Measurements from ENCODE around the gene C1QB. TPM values are rescaled to one million over a fixed set of nuclear protein-coding genes. Genes with fewer than 3 reads are reported as not detected.
A peak's percentile ranks its signal among the peaks of the same experiment; 100 is the strongest.

The C1QB gene
- total and polyA plus RNA-seq, 2 of the 4 experiments (the other 2 are of a cell fraction) = not detected

- WGBS, 2 experiments (ENCODE audit: extremely low coverage in 2 of 2, insufficient read length in 1 of 2) = no CpG with 5 or more reads among the region's 3 CpGs
- Histone ChIP-seq H2BK20ac (ENCODE audit: low read depth, low read length) (no peak overlapping the region), H3K14ac (replicated peaks; ENCODE audit: low read depth, low read length) (no peak overlapping the region), H3K4me2 (ENCODE audit: low read depth, low read length) (no peak overlapping the region), H4K91ac (ENCODE audit: insufficient read depth, low read depth, low read length) (no peak overlapping the region), H3K4ac (ENCODE audit: low read depth, low read length) (no peak overlapping the region), H3K79me1 (ENCODE audit: low read depth in 1 of 2, low read length in 2 of 2) (peaks cover 16 to 26% of the 10 kb centered on the region in 2 experiments; a peak in 3 of 4 replicates), H3K9me1 (ENCODE audit: insufficient read depth, low read length) (peaks cover 10% of the 10 kb centered on the region; the same call in 1 of the 2 replicates), H3K9ac (ENCODE audit: low read depth, low read length) (no peak overlapping the region), H4K5ac (ENCODE audit: low read depth, low read length) (no peak overlapping the region), H2AK9ac (replicated peaks; ENCODE audit: low read depth, low read length, poor library complexity) (no peak overlapping the region), H3K18ac (ENCODE audit: low read depth, low read length) (no peak overlapping the region), H4K20me1 (ENCODE audit: insufficient read depth, low read length) (peaks cover 19% of the 10 kb centered on the region), H3K4me1 (ENCODE audit: control insufficient read depth, insufficient read depth, low read length) (peaks cover 16% of the 10 kb centered on the region), H3K4me3 (ENCODE audit: insufficient read depth, low read depth, low read length) (no peak overlapping the region), H2BK15ac (ENCODE audit: low read depth, low read length) (no peak overlapping the region), H2BK120ac (ENCODE audit: low read depth, low read length) (no peak overlapping the region), H3K27me3 (ENCODE audit: control insufficient read depth, insufficient read depth, low read length) (no peaks in the 10 kb centered on the region), H2AK5ac (ENCODE audit: low read depth, low read length) (no peak overlapping the region), H3K9me3 (ENCODE audit: control insufficient read depth, insufficient read depth, low read length) (no peaks in the 10 kb centered on the region), H3K27ac (ENCODE audit: insufficient read depth, low read length) (no peak overlapping the region), H3K23ac (ENCODE audit: low read depth, low read length) (no peak overlapping the region), H3K36me3 (ENCODE audit: control insufficient read depth, insufficient read depth, low read length) (no peaks in the 10 kb centered on the region), H2BK5ac (ENCODE audit: low read depth, low read length, poor library complexity, severe bottlenecking) (no peak overlapping the region), H3K56ac (ENCODE audit: extremely low read depth, insufficient read depth, low read length) (no peak overlapping the region), H4K8ac (ENCODE audit: low read depth in 2 of 2, low read length in 2 of 2) (no peak overlapping the region), H2AFZ (replicated peaks; ENCODE audit: low read length, poor library complexity) (no peak overlapping the region)
- CTCF ChIA-PET = interaction anchor here (0.5 to 0.8 kb wide), 4 partner anchors 47 to 544 kb away, joined by 3 to 8 read pairs (median 3); no protein-coding TSS in a partner anchor
- DNase-seq (no peak), ATAC-seq (ENCODE audit: low read depth) (no peak)
- intact Hi-C loops (cut with micrococcal nuclease) = no loop called here
- BruUV-seq (replicated peaks) = no TSS peak
- dilution Hi-C loops (cut with HindIII; ENCODE audit: low sequenced_read_pairs, unreplicated experiment) = no loop called here
- POLR2A ChIA-PET (ENCODE audit: unreplicated experiment) = no interaction called here
- TF ChIP-seq CTCF (conservative IDR thresholded peaks at IDR 0.05; ENCODE audit: low read depth, low read length) (peak; percentile 38), MAFK (IDR thresholded peaks at IDR 0.05; ENCODE audit: low read depth, low read length) (no peak), USF2 (IDR thresholded peaks at IDR 0.05; ENCODE audit: low read depth, low read length) (no peak), MAZ (IDR thresholded peaks at IDR 0.05; ENCODE audit: borderline replicate concordance, low read depth, low read length) (no peak), RAD21 (IDR thresholded peaks at IDR 0.05; ENCODE audit: low read length) (peak; percentile 31; the same call in 1 of the 2 replicates), RFX5 (IDR thresholded peaks at IDR 0.05; ENCODE audit: low read depth, low read length) (no peak), SMC3 (IDR thresholded peaks at IDR 0.05; ENCODE audit: low read depth, low read length) (peak; percentile 30; the same call in 1 of the 2 replicates), RCOR1 (IDR thresholded peaks at IDR 0.05; ENCODE audit: insufficient replicate concordance, low read length) (no peak)
- in situ Hi-C loops (cut with MboI; ENCODE audit: low sequenced_read_pairs) = loop anchor here (10.0 kb wide), 1 partner anchor 176 kb away; no protein-coding TSS in a partner anchor
These were observed 56.2 kb downstream of the C1QB start for GRCh38 chr1:22709227-22709626.
